ENCODE data around the gene TMEM132D.

DNA sequence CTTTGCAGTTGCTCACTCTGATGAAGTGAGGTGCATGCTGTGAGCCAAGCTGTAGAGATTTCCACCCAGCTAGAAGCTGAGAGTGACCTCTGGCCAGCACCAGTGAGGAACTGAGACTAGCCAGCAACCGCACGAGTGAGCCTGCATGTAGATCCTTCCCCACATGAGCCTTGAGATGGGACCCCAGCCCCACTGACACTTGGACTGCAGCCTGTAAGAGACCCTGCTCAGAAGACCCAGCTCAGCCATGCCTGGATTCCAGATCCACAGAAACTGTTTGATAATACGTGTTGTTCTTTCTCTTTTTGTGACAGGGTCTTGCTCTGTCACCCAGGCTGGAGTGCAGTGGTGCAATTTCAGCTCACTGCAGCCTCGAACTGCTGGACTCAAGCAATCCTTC lies 821.4 kb downstream of the TMEM132D start:
- TF ChIP-seq, protein P1, sequence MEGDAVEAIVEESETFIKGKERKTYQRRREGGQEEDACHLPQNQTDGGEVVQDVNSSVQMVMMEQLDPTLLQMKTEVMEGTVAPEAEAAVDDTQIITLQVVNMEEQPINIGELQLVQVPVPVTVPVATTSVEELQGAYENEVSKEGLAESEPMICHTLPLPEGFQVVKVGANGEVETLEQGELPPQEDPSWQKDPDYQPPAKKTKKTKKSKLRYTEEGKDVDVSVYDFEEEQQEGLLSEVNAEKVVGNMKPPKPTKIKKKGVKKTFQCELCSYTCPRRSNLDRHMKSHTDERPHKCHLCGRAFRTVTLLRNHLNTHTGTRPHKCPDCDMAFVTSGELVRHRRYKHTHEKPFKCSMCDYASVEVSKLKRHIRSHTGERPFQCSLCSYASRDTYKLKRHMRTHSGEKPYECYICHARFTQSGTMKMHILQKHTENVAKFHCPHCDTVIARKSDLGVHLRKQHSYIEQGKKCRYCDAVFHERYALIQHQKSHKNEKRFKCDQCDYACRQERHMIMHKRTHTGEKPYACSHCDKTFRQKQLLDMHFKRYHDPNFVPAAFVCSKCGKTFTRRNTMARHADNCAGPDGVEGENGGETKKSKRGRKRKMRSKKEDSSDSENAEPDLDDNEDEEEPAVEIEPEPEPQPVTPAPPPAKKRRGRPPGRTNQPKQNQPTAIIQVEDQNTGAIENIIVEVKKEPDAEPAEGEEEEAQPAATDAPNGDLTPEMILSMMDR (IDR thresholded peaks at IDR 0.05), result no peak
- TF ChIP-seq POLR2A (IDR thresholded peaks at IDR 0.05; ENCODE audit: low read depth) (no peak), POLR2AphosphoS5 (IDR thresholded peaks at IDR 0.05) (no peak), EP300 (IDR thresholded peaks at IDR 0.05) (no peak)
